AG04450 (cell line): ENCODE data around the gene SLC25A13. TPM values are rescaled to one million over a fixed set of nuclear protein-coding genes. Genes with fewer than 3 reads are reported as not detected.

Source experiments
- CTCF ChIA-PET: fragments of 300-600, 350-600 bp; formaldehyde crosslinking; extraction: SDS; loops from one replicate; lab custom pipeline; 2022; ENCODE audit warnings: antibody characterized with exemption, inconsistent platforms; lab: Charles Lee
- POLR2A ChIA-PET: fragments of 350-600 bp; formaldehyde crosslinking; extraction: SDS; loops from one replicate; lab custom pipeline; 2021; ENCODE audit warnings: antibody characterized with exemption, inconsistent platforms; lab: Yijun Ruan, JAX
- DNase-seq: peaks from one replicate; pipeline ENCODE4 v3.0.0-alpha.2; 2011; ENCODE audit warnings: low read depth, low spot score
- H3K27ac ChIP-seq: one replicate; pipeline ENCODE4 v1.5.1; 2012; ENCODE audit warnings: low read depth, low read length, control low read depth
- H3K27me3 ChIP-seq: one replicate; pipeline ENCODE4 v1.6.0; 2012; ENCODE audit warnings: low read length; ENCODE audit not compliant: control insufficient read depth, insufficient read depth
- H3K4me3 ChIP-seq: 2 replicates; pipeline ENCODE4 v1.5.1; 2011; ENCODE audit warnings: mild to moderate bottlenecking, low read depth, low read length, control low read depth
- H3K9me3 ChIP-seq: 2 replicates; pipeline ENCODE4 v1.5.1; 2012; ENCODE audit warnings: low read length; ENCODE audit not compliant: control insufficient read depth, insufficient read depth
- polyA plus RNA-seq: library from polyadenylated mRNA; depleted of rRNA; stranded (reverse); fragments of >200 nt; gene quantifications from 2 replicates; pipeline ENCODE4 v1.2.3, GENCODE V29; 2011
- TF ChIP-seq, protein P1 (sequence below): IDR thresholded peaks from 2 replicates; pipeline ENCODE4 v1.5.1; 2011; ENCODE audit warnings: low read depth, low read length, control low read depth, inconsistent platforms

The SLC25A13 gene
- polyA plus RNA-seq, 1 experiment = 17.3 TPM

DNA sequence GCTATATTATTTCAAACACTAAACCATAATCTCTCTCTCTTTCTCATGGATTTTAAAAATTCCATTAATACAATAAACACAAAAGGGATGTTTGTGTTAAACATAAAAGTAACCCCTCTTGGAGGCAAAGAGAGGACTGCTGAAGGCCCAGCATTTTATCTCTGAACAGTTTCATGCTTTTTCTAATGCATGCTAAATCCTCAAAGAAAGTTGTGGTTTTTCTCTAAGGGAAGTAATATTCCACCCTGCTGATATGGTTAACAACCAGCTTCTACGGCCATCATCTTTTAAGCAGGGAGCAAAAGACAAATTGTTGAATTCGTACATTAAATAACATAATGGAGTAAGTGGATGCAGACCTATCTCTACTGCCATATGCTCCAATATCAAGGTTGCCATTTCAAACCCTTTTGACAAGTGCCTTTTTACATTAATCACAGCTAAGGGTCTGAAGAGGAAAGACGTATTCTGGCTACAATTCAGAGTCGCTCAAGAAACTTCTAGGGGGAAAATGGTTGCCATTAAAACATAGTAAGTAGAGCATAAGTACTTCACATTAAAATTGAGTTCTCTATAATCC is 103.1 kb downstream of the SLC25A13 start:
- TF ChIP-seq, protein P1, sequence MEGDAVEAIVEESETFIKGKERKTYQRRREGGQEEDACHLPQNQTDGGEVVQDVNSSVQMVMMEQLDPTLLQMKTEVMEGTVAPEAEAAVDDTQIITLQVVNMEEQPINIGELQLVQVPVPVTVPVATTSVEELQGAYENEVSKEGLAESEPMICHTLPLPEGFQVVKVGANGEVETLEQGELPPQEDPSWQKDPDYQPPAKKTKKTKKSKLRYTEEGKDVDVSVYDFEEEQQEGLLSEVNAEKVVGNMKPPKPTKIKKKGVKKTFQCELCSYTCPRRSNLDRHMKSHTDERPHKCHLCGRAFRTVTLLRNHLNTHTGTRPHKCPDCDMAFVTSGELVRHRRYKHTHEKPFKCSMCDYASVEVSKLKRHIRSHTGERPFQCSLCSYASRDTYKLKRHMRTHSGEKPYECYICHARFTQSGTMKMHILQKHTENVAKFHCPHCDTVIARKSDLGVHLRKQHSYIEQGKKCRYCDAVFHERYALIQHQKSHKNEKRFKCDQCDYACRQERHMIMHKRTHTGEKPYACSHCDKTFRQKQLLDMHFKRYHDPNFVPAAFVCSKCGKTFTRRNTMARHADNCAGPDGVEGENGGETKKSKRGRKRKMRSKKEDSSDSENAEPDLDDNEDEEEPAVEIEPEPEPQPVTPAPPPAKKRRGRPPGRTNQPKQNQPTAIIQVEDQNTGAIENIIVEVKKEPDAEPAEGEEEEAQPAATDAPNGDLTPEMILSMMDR = no peak
- Histone ChIP-seq H3K9me3 (no peaks in the 10 kb centered on the region), H3K27me3 (no peaks in the 10 kb centered on the region), H3K27ac (no peak overlapping the region), H3K4me3 (no peak overlapping the region)
- ChIA-PET POLR2A (no interaction called here), CTCF (no interaction called here)
- DNase-seq = no peak

DNA sequence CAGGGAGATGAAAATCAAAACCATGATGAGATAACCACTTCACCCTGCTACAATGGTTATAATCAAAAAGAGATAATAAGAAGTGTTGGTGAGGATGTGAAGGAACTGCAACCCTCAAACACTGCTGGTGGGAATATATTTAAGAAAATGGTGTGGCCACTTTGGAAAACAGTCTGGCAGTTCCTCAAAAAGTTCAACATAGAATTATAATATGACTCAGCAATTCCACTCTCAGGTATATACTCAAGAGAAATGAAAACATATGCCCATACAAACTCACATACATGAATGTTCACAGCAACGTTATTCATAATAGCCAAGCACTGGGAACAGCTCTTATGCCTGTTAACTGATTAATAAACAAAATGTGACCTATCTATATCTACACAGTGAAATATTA is 104.8 kb downstream of the SLC25A13 start:
- CTCF ChIA-PET = no interaction called here
- no peak for DNase-seq
- TF ChIP-seq, protein P1 = no peak
- Histone ChIP-seq H3K27me3 (no peaks in the 10 kb centered on the region), H3K4me3 (no peak overlapping the region), H3K27ac (no peak overlapping the region), H3K9me3 (no peaks in the 10 kb centered on the region)
- POLR2A ChIA-PET = no interaction called here

DNA sequence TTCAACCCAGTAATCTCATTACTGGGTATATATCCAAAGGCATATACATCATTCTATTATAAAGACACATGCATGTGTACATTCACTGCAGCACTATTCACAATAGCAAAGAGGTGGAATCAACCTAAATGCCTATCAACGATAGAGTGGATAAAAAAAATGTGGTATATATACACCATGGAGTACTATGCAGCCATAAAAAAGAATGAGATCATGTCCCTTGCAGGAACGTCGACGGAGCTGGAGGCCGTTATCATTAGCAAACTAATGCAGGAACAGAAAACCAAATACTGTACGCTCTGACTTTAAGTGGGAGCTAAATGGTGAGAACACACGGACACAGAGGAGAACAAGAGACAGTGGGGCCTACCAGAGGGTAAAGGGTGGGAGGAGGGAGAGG is 105.5 kb downstream of the SLC25A13 start:
- POLR2A ChIA-PET = no interaction called here
- TF ChIP-seq, protein P1 = no peak

DNA sequence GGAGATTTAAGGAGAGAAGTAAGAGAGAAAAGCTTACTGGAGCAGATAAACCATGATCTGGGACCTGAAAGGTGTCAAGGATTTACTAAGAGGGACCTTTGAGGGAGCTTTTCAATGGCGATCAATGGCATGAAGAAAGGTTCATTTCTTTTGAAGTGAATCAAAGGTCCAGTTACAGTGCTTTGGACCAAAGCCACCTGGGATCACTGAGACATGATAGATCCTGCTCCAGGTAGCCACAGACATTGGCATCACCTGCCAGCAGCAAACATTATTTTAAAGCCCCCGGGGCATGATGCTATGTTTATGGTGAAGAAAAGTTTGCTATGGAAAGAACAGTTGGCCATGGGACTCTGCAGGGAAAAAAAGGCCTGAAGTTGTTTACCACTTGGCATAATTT is 109.4 kb downstream of the SLC25A13 start:
- no peak overlapping the region for H3K4me3 ChIP-seq
- H3K27ac ChIP-seq = no peak overlapping the region
- ChIA-PET CTCF (no interaction called here), POLR2A (no interaction called here)
- H3K9me3 ChIP-seq = no peaks in the 10 kb centered on the region
- no peaks in the 10 kb centered on the region for H3K27me3 ChIP-seq
- TF ChIP-seq, protein P1 = no peak
- no peak for DNase-seq

More for the DNA sequence above, 105.5 kb downstream of the SLC25A13 start:
- Histone ChIP-seq H3K9me3 (no peaks in the 10 kb centered on the region), H3K27ac (no peak overlapping the region), H3K27me3 (no peaks in the 10 kb centered on the region), H3K4me3 (no peak overlapping the region)
- CTCF ChIA-PET = no interaction called here
- DNase-seq = no peak

DNA sequence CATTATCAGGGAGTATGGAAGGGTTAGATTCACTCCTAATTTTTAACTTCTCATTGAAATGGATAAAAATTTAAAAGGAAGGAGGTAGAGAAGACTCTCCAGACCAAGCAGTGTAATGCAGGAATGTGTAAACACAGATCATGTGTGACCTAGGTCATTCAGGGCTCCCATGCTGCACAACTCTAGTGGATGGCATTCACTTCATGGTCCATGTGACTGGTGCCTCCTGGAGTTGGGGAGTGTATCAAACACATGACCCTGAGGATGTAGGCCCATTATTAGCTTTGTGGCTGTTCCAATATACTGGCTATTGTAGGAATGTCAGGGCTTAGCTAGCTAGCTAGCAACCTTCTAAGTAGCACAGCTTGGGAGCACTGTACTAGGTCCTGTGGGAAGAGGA is 109.9 kb downstream of the SLC25A13 start:
- no peak for DNase-seq
- TF ChIP-seq, protein P1 = no peak
- Histone ChIP-seq H3K4me3 (no peak overlapping the region), H3K27me3 (no peaks in the 10 kb centered on the region), H3K27ac (no peak overlapping the region), H3K9me3 (no peaks in the 10 kb centered on the region)
- ChIA-PET POLR2A (no interaction called here), CTCF (no interaction called here)
